Hepatocyte (in vitro differentiated cells): ENCODE results near the gene AIF1. TPM values are rescaled to one million over a fixed set of nuclear protein-coding genes. Genes with fewer than 3 reads are reported as not detected.

ENCODE experiments used
- DNase-seq: peaks from one replicate; pipeline ENCODE4 v3.0.0-alpha.2; 2016; ENCODE audit warnings: low spot score
- H2AFZ ChIP-seq: fragments of 200-600 bp; sonication (generic); 2 replicates; pipeline ENCODE4 v1.6.0; 2016; ENCODE audit warnings: antibody characterized with exemption, mild to moderate bottlenecking
- H3K27ac ChIP-seq: fragments of 200-600 bp; sonication (generic); 2 replicates; pipeline ENCODE4 v1.5.1; 2016; ENCODE audit warnings: mild to moderate bottlenecking
- H3K27me3 ChIP-seq: fragments of 200-600 bp; sonication (generic); 2 replicates; pipeline ENCODE4 v1.6.1; 2016
- H3K36me3 ChIP-seq: fragments of 200-600 bp; sonication (generic); replicated peaks from 2 replicates; pipeline ENCODE4 v1.5.1; 2016; ENCODE audit warnings: low read depth; ENCODE audit not compliant: insufficient read depth
- H3K4me1 ChIP-seq: fragments of 200-600 bp; sonication (generic); 2 replicates; pipeline ENCODE4 v1.5.1; 2016; ENCODE audit warnings: mild to moderate bottlenecking, moderate library complexity; ENCODE audit not compliant: insufficient read depth
- H3K4me2 ChIP-seq: fragments of 200-600 bp; sonication (generic); 2 replicates; pipeline ENCODE4 v1.6.0; 2016
- H3K4me3 ChIP-seq: fragments of 200-600 bp; sonication (generic); 2 replicates; pipeline ENCODE4 v1.5.1; 2016; ENCODE audit warnings: mild to moderate bottlenecking
- H3K79me2 ChIP-seq: fragments of 200-600 bp; sonication (generic); 2 replicates; pipeline ENCODE4 v1.6.0; 2017; ENCODE audit warnings: mild to moderate bottlenecking
- H3K9me2 ChIP-seq: fragments of 200-600 bp; sonication (generic); replicated peaks from 2 replicates; pipeline ENCODE4 v1.6.0; 2017; ENCODE audit warnings: mild to moderate bottlenecking; ENCODE audit not compliant: insufficient read depth
- H3K9me3 ChIP-seq: fragments of 200-600 bp; sonication (generic); 2 replicates; pipeline ENCODE4 v1.5.1; 2016; ENCODE audit warnings: low read depth, mild to moderate bottlenecking
- H4K20me1 ChIP-seq: fragments of 200-600 bp; sonication (generic); 2 replicates; pipeline ENCODE4 v1.6.0; 2016; ENCODE audit warnings: mild to moderate bottlenecking; ENCODE audit not compliant: insufficient read depth, poor library complexity, severe bottlenecking
- CTCF ChIP-seq: fragments of 200-600 bp; sonication (generic); IDR thresholded peaks from 2 replicates; pipeline ENCODE4 v1.5.1; 2016; ENCODE audit warnings: antibody characterized with exemption, mild to moderate bottlenecking; ENCODE audit not compliant: poor library complexity
- EZH2 ChIP-seq: fragments of 200-600 bp; sonication (generic); IDR thresholded peaks from 2 replicates; pipeline ENCODE4 v1.6.1; 2016; ENCODE audit warnings: antibody characterized with exemption, mild to moderate bottlenecking, borderline replicate concordance
- EZH2phosphoT487 ChIP-seq: fragments of 200-600 bp; sonication (generic); IDR thresholded peaks from one replicate; pipeline ENCODE4 v1.6.1; 2018; ENCODE audit warnings: antibody characterized with exemption, mild to moderate bottlenecking, low read depth, moderate library complexity; ENCODE audit not compliant: unreplicated experiment, severe bottlenecking
- WGBS: methylation state at CpG from one replicate; pipeline ENCODE4 v1.1.6; 2016; ENCODE audit warnings: low lambda C conversion rate; ENCODE audit errors: missing lambda C conversion rate; 5-methylcytosine and 5-hydroxymethylcytosine counted together
- polyA plus RNA-seq: library from polyadenylated mRNA; unstranded; fragments of >200 nt; fragmentation: Nextera tagmentation; extraction: Ambion mirVana; gene quantifications from 2 replicates; pipeline ENCODE4 v1.2.1, GENCODE V29; 2016
- total RNA-seq: library from RNA; depleted of rRNA; stranded (reverse); fragments of >200 nt; gene quantifications from 2 replicates; pipeline ENCODE4 v1.2.3, GENCODE V29; 2014

AIF1 gene
- total and polyA plus RNA-seq, 2 experiments from 2014 or later = 4.6 to 7.2 TPM

- peaks cover 8% of the 10 kb centered on the region for H3K4me1 ChIP-seq
- H3K4me3 ChIP-seq = peak overlapping the region; percentile 51
- TF ChIP-seq CTCF (no peak), EZH2 (no peak), EZH2phosphoT487 (no peak)
- no peaks in the 10 kb centered on the region for H3K9me3 ChIP-seq
- H2AFZ ChIP-seq = peak overlapping the region; percentile 43
- H3K27ac ChIP-seq = peak overlapping the region; percentile 95
- H3K4me2 ChIP-seq = peak overlapping the region; percentile 91
- H3K79me2 ChIP-seq = peaks cover 53% of the 10 kb centered on the region
- H3K9me2 ChIP-seq = no peaks in the 10 kb centered on the region
- no peaks in the 10 kb centered on the region for H3K27me3 ChIP-seq
- no peaks in the 10 kb centered on the region for H3K36me3 ChIP-seq
- H4K20me1 ChIP-seq = peaks cover 26% of the 10 kb centered on the region
- no peak for DNase-seq
- WGBS = 3% methylated on average over 15 of the region's 15 CpGs
These were observed 6.4 kb downstream of the AIF1 start for GRCh38 chr6:31621320-31621939.

- H3K79me2 ChIP-seq = peaks cover 57% of the 10 kb centered on the region
- H3K9me2 ChIP-seq = no peaks in the 10 kb centered on the region
- 10% methylated on average over 4 of the region's 4 CpGs for WGBS
- H3K4me3 ChIP-seq = peak overlapping the region; percentile 51
- peaks cover 26% of the 10 kb centered on the region for H4K20me1 ChIP-seq
- no peaks in the 10 kb centered on the region for H3K36me3 ChIP-seq
- no peaks in the 10 kb centered on the region for H3K27me3 ChIP-seq
- H3K27ac ChIP-seq = peak overlapping the region; percentile 95
- DNase-seq = no peak
- H3K4me1 ChIP-seq = peaks cover 8% of the 10 kb centered on the region
- no peaks in the 10 kb centered on the region for H3K9me3 ChIP-seq
- peak overlapping the region; percentile 91 for H3K4me2 ChIP-seq
- TF ChIP-seq CTCF = no peak
- no peak for TF ChIP-seq EZH2
- TF ChIP-seq EZH2phosphoT487 = no peak
- no peak overlapping the region for H2AFZ ChIP-seq
These were observed 7.0 kb downstream of the AIF1 start for GRCh38 chr6:31621991-31622390.

GRCh38 chr6:31622684-31623091 lies 7.7 kb downstream of the AIF1 start:
- peaks cover 57% of the 10 kb centered on the region for H3K79me2 ChIP-seq
- H3K4me1 ChIP-seq = peaks cover 8% of the 10 kb centered on the region
- H3K4me3 ChIP-seq = no peak overlapping the region
- 66% methylated on average over 10 of the region's 10 CpGs for WGBS
- peak overlapping the region; percentile 91 for H3K4me2 ChIP-seq
- H3K9me2 ChIP-seq = no peaks in the 10 kb centered on the region
- TF ChIP-seq EZH2phosphoT487 (no peak), CTCF (no peak), EZH2 (no peak)
- no peak overlapping the region for H2AFZ ChIP-seq
- no peaks in the 10 kb centered on the region for H3K27me3 ChIP-seq
- no peaks in the 10 kb centered on the region for H3K9me3 ChIP-seq
- peaks cover 26% of the 10 kb centered on the region for H4K20me1 ChIP-seq
- no peaks in the 10 kb centered on the region for H3K36me3 ChIP-seq
- peak overlapping the region; percentile 95 for H3K27ac ChIP-seq
- no peak for DNase-seq
